OCI-LY1 (cell line): ENCODE results near the gene PHF20.

Source experiments
- EZH2 ChIP-seq: fragments of 200-600 bp; sonication (generic), shearing (Covaris generic); IDR thresholded peaks from 2 replicates; pipeline ENCODE4 v1.8.0; 2017; ENCODE audit warnings: borderline replicate concordance, mixed run types, mild to moderate bottlenecking, antibody characterized with exemption, low read length, moderate library complexity, mixed read lengths
- TF ChIP-seq, protein P1 (sequence below): fragments of 200-600 bp; sonication (generic), shearing (Covaris generic); IDR thresholded peaks from 2 replicates; pipeline ENCODE4 v1.5.1; 2017; ENCODE audit warnings: mild to moderate bottlenecking, antibody characterized with exemption, low read length, moderate library complexity, mixed read lengths

DNA sequence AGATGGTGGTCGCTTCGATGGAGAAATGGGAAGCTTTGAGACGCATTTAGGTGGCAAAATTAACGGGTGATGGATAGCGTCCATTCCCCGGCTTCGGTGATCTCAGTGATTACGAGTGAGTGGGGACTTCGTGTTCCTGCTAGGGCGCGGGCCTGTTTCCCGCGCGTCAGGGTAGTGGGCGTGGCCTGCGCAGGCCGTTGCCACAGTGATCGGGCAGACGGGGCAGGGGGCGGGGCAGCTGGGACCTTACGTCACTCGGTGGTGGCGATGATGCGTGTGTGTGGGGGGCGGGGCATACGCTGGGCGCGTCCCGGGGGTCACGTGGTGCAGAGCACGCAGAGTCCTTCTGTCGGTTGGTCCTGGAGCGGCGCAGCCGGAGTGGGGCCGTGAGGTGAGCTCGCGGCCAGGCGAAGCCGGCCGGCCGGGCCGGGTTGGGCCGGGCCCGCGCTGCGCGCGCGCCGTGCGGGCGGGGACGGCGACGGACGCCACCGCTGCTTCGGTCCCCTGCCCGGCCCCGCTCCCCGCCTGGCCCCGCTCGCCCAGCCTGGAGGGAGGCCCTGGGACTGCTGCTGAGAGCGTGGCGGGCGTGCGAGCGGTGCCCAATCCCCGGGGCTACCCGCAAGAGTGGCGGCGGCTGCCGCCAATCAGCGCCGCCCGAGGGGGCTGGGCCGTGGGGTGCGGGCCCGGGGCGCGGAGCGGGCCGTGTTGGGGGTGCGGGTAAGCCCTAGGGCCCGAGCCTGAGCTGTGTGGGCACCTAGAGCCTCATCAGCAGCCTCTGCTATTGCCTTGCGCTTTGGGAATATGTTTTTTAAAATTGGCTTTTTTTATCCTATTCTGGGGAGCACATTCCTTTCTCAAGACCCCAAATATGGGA lies at the start of gene PHF20:
- TF ChIP-seq, protein P1, sequence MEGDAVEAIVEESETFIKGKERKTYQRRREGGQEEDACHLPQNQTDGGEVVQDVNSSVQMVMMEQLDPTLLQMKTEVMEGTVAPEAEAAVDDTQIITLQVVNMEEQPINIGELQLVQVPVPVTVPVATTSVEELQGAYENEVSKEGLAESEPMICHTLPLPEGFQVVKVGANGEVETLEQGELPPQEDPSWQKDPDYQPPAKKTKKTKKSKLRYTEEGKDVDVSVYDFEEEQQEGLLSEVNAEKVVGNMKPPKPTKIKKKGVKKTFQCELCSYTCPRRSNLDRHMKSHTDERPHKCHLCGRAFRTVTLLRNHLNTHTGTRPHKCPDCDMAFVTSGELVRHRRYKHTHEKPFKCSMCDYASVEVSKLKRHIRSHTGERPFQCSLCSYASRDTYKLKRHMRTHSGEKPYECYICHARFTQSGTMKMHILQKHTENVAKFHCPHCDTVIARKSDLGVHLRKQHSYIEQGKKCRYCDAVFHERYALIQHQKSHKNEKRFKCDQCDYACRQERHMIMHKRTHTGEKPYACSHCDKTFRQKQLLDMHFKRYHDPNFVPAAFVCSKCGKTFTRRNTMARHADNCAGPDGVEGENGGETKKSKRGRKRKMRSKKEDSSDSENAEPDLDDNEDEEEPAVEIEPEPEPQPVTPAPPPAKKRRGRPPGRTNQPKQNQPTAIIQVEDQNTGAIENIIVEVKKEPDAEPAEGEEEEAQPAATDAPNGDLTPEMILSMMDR, result no peak
- no peak for TF ChIP-seq EZH2
